ENCODE results near the gene FBXO3.
A peak's percentile ranks its signal among the peaks of the same experiment; 100 is the strongest.
"Not testable (repeated sequence)": the region's sequence is repeated elsewhere in the genome, so short reads cannot be mapped to it uniquely, and the experiment has no call there.

Gene FBXO3

GRCh38 chr11:33770236-33770635 is 4.1 kb downstream of the FBXO3 start:
- no peak for DNase-seq

DNA sequence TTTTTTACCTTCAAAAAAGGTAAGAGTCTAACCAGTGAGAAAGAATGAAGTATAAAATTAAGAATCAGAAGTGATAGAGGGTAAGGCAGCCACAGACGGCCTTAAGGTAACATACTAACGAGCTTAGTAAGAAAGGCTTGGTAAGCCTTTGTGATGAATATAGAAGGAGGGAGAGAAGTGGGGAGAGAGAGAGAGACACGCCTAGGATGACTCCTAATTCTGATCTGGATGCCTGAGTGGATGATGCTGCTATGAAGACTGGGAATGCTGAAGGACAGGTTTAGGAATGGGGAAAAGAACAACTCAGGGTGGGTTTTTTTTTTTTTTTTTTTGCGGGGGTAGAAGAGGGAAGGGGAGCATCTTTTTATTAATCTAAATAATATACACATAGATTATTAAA is 4.8 kb downstream of the FBXO3 start:
- DNase-seq: no peak

GRCh38 chr11:33767624-33768023 is 6.7 kb downstream of the FBXO3 start:
- no peak for DNase-seq

DNA sequence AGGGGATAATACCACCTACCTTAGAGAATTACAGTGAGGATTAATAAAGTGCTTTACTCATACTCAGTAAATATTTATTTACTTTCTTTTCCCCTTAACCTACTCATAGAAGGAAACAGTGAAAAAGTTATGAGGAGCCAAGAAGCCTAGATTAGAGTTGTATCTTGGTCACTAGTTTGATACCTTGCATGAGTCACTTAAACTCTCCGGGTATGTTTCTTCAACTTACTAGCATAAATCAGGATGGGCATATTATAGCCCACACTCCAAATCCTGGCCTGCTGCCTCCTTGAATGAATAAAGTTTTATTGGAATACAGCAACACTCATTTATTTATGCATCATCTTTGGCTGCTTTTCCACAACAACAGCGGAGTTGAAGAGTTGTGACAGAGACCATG is 8.2 kb downstream of the FBXO3 start:
- no peak for DNase-seq

DNA sequence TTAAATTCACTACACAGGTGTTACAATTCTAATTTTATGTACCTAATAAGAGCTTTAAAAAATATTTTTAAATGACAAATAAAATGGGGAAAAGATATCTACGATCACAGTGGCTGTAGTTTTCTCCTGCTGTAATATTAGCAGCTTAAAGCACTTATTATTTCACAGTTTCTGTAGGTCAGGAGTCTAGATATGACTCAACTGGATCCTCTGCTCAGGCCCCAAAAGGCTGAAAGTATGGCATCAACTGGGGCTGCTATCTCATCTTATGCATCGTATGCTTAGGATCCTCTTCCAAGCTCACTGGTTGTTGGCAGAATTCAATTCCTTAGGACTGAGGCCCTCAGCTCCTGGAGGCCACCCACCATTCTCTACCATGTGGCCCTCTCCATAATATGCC is 12.8 kb downstream of the FBXO3 start:
- DNase-seq: no peak

DNA sequence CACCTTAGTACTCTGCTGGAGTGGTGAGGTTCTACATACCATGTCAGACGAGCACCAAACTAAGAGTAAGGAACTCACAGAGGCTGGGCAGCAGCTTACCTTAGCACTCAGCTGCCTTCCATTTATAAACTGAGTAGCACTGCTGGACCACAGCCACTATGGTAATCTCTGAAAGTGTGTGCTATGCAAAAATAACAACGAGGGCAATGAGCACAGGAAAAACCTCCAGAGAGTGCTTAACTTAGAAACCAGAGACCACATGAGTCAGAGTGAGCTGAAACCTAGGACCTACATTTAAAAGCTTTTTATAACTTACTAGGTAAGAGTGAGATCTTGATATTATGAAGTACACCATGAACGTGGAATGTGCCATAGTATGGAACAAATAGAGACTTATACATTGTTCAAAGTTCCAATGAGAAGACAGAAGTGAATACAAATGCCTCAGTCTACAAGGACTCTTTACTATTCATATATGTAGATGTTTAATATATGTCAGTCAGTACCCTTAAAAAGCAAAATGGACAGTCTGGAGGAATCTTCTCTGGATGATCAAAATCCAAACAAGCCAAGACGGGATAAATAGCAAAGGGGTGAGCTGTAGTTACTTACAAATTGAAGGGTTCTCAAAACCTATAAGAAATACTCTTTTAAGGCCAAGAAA is 20.9 kb downstream of the FBXO3 start:
- DNase-seq: no peak

DNA sequence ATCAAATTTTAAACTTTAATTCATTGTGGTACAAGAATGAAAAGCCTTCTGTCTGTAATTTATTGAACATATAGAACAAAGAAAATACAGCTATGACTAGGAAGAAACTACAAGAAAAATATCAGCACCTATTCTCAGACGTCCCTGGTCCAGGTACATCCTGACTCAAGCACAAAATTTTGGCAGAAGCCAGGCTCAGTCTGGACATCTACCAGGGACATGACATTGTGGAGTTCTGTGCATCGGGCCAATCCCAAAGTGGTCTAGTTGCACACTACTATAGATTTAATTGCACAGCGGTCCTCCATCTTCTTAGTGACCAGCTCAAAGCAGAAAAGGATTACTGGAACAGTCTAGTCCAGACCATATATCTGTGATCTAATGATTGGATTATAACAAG is 22.4 kb downstream of the FBXO3 start:
- no peak for DNase-seq

DNA sequence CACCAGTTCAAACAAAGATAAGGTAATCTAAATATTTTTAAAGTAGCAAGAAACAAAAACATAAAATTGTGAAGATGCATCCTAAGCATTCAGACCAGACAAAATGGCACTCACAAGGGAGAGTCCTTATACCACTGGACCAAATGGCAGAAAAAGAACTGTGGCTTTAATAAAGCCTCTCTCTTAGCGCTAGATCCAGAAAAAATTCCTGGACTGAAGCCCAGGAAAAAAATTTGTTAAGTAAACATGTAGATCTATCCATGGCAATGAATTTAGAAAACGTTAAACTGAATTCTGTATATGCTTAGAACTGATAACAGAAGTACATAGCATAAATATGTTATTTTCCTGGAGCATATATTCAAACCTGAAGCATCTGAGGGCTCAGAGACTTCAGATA is 26.3 kb downstream of the FBXO3 start:
- DNase-seq: no peak

DNA sequence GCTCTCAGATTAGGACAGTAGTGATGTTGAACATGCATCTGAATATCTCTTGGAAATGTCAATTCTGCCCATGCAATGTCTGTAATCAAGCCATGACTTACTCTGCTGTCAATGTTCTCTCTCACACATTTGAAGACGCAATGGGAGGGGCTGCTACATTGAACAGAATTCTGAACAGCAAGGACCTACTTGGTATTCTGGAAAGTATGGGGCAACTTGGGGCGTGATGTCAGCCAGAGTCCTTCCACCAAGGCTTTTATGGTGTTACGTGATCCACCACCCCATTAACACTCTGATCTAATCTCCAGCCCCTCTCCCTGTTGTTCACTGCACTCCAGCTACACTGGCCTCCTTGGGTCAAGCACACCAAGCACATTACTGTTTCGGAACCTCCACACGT is 31.0 kb downstream of the FBXO3 start:
- DNase-seq: no peak

DNA sequence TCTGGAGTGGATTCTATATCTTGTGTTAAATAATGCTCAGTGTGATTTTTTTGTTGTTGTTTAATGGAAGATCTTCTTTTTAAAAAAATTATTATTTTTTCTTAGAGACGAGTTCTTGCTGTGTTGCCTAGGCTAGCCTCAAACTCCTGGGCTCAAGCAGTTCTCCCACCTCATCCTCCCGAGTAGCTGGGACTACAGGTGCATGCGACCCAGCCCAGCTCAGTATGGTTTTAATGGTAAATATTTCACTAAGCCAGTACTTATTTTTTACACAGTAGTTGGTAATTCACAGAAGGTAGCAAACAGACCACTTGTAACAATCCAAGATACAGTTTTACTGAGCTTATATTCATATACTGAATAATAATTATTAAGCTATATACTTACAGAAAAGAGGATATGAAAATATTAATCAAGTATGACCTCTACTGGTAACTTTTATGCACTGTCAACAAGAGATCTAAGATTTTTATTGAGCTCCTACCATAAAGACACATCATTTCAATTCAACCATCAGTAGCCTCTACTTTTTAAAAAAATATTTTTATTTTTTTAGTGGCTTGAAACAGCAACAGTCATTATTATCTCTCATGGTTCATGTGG is 32.0 kb downstream of the FBXO3 start:
- no peak for DNase-seq

DNA sequence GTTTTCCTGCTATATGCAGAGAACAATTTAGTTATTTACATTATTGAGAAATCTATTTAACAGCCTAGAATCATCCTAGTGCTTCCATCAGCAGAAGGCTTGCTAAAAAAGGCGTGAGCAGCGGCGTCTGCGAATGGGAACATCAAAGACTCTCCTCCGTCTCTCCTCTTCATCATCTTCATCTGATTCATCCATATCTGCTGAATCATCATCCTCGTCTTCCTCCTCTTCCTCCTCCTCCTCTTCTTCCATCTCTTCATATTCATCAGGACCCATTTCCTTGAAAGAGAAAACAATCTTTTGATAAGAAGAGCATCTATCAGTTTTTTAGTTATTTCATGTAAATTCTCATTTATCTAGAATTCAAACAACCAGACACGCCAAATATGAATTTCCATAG is 32.5 kb downstream of the FBXO3 start:
- DNase-seq: no peak

DNA sequence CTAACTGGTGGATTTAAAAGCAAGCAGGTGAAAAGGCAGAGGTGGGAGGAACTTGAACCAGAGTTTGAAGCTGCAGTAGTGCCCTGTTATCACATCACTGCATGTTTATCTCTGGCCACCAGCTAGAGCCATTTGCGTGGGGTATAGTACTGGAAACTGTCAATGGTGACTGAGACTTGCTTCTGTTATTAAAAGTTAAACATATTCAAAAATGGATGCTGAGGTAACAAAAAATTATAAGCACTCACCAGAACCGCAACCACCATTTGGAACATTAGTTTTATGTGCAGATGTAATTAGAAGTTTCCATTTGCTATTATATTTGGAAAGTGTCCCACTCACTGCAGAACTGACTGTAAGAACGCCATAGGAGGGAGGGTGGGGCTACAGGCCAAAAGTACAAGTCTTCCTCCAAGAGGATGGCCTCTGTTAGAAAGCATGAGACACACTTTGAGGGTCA is 36.9 kb downstream of the FBXO3 start:
- DNase-seq: no peak

- peak; percentile 86 for DNase-seq
Measured at GRCh38 chr11:33736148-33736812, 38.0 kb downstream of the FBXO3 start, which contains the start of gene CD59. TSS of gene CD59 (minus strand) at chr11:33736423. CDS start at chr11:33722445, 13,978 bp downstream.

DNA sequence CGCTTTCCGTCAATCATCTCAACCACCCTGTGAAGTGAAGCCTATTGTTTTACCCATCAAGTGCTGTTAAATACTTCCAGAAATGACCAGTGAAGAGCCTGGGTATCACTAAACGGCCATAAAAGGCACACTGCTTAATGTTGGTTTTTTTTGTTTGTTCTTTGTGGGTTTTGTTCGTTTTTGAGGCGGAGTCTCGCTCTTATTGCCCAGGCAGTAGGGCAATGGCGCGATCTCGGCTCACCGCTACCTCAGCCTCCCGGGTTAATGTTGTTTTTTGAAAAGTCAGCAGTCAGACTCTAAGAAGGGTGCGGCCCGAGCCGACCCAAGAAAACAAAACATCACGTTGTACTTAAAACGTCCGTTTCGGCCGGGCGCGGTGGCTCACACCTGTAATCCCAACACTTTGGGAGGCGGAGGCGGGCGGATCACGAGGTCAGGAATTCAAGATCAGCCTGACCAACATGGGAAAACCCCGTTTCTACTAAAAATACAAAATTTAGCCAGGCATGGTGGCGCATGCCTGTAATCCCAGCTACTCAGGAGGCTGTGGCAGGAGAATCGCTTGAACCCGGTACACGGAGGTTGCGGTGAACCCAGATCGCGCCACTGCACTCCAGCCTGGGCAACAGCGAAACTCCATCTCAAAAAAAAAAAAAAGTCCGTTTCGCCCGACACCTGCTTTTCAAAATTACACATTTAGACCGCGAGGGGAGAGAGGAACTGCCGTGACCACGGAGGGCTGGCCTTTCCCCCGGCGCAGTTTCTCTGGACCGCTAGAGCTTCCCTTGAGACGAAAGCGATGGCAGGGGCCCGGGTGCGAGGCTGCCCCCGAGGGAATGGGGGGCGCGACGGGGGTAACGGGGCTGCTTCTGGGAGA is 38.8 kb downstream of the FBXO3 start:
- peak; percentile 36 for DNase-seq

GRCh38 chr11:33734441-33735270 is 39.7 kb downstream of the FBXO3 start:
- DNase-seq: no peak

GRCh38 chr11:33733980-33734379 is 40.3 kb downstream of the FBXO3 start:
- DNase-seq: no peak

- DNase-seq: peak; percentile 40
Measured at GRCh38 chr11:33731723-33732531, 42.4 kb downstream of the FBXO3 start.

DNA sequence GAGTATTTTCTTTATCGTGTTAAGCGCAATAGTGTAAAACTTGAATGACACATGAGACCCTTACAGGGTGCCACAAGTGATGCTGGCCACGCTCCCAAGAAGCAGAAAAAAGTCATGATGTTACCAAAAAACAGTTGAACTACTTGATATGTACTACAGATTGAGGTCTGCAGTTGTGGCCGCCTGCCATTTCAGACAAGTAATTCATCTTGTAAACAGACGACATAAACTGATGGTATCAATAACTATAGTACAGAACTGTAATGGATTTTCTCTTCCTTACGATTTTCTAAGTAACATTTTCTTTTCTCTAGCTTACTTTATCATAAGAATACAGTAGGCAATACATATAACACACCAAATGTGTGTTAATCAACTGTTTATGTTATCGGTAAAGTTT is 43.6 kb downstream of the FBXO3 start:
- no peak for DNase-seq

DNA sequence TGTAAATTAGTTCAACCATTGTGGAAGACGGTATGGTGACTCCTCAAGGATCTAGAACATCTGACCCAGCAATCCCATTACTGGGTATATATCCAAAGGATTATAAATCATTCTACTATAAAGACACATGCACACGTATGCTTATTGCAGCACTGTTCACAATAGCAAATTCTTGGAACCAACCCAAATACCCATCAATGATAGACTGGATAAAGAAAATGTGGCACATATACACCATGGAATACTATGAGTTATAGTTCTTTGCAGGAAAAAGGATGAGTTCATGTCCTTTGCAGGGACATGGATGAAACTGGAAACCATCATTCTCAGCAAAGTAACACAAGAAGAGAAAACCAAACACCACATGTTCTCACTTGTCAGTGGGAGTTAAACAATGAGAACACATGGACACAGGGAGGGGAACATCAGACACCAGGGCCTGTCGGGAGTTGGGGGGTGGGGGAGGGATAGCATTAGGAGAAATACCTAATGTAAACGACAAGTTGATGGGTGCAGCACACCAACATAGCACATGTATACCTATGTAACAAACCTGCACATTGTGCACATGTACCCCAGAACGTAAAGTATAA is 45.2 kb downstream of the FBXO3 start:
- DNase-seq: not testable (repeated sequence)

GRCh38 chr11:33727539-33727938 is 46.8 kb downstream of the FBXO3 start:
- not testable (repeated sequence) for DNase-seq

GRCh38 chr11:33725496-33725895 is 48.8 kb downstream of the FBXO3 start:
- no peak for DNase-seq

Data from stimulated activated naive CD4-positive, alpha-beta T cell treated with Interleukin-2 at 50 U/mL for 16 hours (primary cell).